ENCODE results near the gene UBE2J2.

UBE2J2 gene

DNA sequence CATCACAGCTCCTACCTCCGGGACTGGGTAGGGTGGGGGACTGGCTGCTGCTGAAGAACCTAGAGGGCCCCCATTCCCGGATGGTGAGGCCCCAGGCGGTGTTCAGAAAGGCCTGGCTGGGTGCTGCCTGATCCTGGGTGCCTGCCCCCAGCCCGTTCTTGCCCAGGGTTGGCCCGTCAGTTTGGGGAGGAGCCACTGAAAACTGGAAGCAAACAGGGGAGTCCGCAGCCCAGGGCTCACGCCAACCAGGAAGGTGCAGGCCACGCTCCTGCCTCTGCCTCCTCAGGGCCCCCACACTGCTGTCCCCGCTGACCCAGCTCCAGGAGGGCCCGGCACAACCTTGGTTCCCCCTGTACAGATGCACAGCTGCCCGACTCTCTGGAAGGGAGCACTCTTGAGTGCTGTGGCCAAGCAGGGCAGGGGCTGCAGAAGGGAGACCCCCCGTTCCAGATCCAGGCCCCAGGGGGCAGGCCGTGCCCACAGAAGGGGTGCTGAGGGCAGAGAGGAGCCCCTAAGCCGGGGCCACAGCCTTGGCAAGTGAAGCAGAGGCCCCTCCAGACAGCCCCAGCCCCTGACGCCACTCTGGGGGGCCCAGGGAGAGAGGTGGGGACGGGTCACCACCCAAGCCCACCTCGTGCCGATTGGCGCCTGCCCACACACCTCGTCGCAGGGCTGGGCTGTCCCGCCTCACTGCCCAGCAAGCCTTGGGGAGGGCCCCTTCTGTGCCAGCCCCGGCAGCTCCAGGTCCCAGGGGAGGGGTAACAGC is 32.6 kb downstream of the UBE2J2 start:
- Histone ChIP-seq H3K4me1 (ENCODE audit: control insufficient read depth, low read length) (peaks cover 4% of the 10 kb centered on the region; the same call in 1 of the 2 replicates), H4K20me1 (ENCODE audit: control insufficient read depth, insufficient read depth, low read depth, low read length) (no peaks in the 10 kb centered on the region), H3K4me3 (ENCODE audit: low read length) (no peak overlapping the region), H3K79me2 (ENCODE audit: control insufficient read depth, low read length) (no peaks in the 10 kb centered on the region), H3K27ac (ENCODE audit: low read depth, low read length) (no peak overlapping the region), H3K4me2 (ENCODE audit: low read length) (no peak overlapping the region), H3K27me3 (ENCODE audit: control insufficient read depth, low read length) (peaks cover 11% of the 10 kb centered on the region), H3K9me3 (ENCODE audit: control insufficient read depth, insufficient read depth, low read length) (no peaks in the 10 kb centered on the region), H3K36me3 (ENCODE audit: control insufficient read depth, low read length) (no peaks in the 10 kb centered on the region), H3K9me2 (replicated peaks; ENCODE audit: control insufficient read depth, low read length) (no peaks in the 10 kb centered on the region), H3F3A (ENCODE audit: control insufficient read depth, insufficient read depth) (no peaks in the 10 kb centered on the region)
- TF ChIP-seq, protein P1, sequence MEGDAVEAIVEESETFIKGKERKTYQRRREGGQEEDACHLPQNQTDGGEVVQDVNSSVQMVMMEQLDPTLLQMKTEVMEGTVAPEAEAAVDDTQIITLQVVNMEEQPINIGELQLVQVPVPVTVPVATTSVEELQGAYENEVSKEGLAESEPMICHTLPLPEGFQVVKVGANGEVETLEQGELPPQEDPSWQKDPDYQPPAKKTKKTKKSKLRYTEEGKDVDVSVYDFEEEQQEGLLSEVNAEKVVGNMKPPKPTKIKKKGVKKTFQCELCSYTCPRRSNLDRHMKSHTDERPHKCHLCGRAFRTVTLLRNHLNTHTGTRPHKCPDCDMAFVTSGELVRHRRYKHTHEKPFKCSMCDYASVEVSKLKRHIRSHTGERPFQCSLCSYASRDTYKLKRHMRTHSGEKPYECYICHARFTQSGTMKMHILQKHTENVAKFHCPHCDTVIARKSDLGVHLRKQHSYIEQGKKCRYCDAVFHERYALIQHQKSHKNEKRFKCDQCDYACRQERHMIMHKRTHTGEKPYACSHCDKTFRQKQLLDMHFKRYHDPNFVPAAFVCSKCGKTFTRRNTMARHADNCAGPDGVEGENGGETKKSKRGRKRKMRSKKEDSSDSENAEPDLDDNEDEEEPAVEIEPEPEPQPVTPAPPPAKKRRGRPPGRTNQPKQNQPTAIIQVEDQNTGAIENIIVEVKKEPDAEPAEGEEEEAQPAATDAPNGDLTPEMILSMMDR (IDR thresholded peaks at IDR 0.05; ENCODE audit: low read depth, low read length, poor library complexity, severe bottlenecking), result no peak
- TF ChIP-seq EZH2phosphoT487 (IDR thresholded peaks at IDR 0.05; ENCODE audit: borderline replicate concordance, low read length), result no peak

DNA sequence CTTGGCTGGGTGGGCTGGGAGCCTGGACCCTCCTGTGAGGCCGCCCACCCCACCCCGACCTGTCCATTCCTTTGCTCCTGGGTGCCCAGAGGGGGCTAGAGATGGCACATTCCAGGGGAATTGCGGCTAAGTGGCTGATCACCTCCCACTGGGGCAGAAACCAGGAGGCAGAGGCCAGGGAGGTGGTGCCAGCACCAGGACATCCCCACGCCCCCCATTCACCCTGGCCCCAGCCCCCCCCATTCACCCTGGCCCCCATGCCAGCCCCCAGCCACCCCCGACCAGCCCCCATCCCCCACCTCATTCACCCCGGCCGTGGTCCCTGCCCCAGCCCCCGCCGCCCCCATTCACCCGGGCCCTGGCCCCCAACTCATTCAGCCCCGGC is 33.3 kb downstream of the UBE2J2 start:
- Histone ChIP-seq H3K79me2 (ENCODE audit: control insufficient read depth, low read length) (peaks cover 3% of the 10 kb centered on the region; the same call in 1 of the 2 replicates), H3K4me1 (ENCODE audit: control insufficient read depth, low read length) (peaks cover 4% of the 10 kb centered on the region; the same call in 1 of the 2 replicates), H3K27ac (ENCODE audit: low read depth, low read length) (no peak overlapping the region), H3K4me3 (ENCODE audit: low read length) (no peak overlapping the region), H3K36me3 (ENCODE audit: control insufficient read depth, low read length) (peaks cover 3% of the 10 kb centered on the region; the same call in 1 of the 2 replicates), H3K4me2 (ENCODE audit: low read length) (no peak overlapping the region), H3K9me2 (replicated peaks; ENCODE audit: control insufficient read depth, low read length) (no peaks in the 10 kb centered on the region), H3K27me3 (ENCODE audit: control insufficient read depth, low read length) (peaks cover 11% of the 10 kb centered on the region), H3K9me3 (ENCODE audit: control insufficient read depth, insufficient read depth, low read length) (no peaks in the 10 kb centered on the region), H3F3A (ENCODE audit: control insufficient read depth, insufficient read depth) (no peaks in the 10 kb centered on the region), H4K20me1 (ENCODE audit: control insufficient read depth, insufficient read depth, low read depth, low read length) (no peaks in the 10 kb centered on the region)
- TF ChIP-seq, protein P1 (IDR thresholded peaks at IDR 0.05; ENCODE audit: low read depth, low read length, poor library complexity, severe bottlenecking), result no peak
- no peak for TF ChIP-seq EZH2phosphoT487 (IDR thresholded peaks at IDR 0.05; ENCODE audit: borderline replicate concordance, low read length)

DNA sequence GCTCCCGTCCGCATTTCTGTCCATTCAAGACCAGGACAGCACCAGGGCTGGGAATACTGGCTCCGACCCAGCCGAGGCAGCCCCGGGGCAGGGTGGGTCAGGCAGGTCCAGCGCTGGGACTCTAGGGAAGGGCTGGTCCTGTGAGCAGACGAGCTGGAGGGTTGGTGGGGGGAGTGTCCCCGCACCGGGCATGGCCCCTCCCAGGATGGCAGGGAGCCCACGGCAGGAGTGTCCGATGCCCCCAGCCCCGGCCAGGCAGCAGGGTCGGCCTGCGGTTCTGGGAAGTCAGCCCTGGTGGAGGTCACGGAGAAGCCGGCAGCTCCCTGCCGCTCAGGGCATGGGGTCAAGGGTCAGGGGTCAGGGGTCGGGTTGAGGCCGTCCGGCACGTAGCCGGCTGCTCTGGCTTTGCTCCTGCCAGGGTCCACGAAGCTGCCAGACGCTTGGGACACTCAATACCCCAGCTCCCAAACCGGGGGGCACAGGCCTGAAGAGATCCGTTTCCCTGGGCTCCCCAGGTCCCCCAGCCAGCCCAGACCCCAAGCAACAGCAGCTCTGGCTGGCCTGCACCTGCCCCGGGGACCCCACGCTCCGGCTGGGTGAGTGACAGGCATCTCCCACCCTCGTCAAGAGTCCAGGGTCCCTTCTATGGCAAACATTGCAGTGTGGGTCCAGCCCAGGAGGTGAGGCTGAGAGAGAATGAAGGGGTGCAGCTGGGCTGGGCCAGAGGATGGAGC is 33.9 kb downstream of the UBE2J2 start:
- H3K27me3 ChIP-seq (ENCODE audit: control insufficient read depth, low read length), result peaks cover 11% of the 10 kb centered on the region
- H3K36me3 ChIP-seq (ENCODE audit: control insufficient read depth, low read length), result peaks cover 4% of the 10 kb centered on the region; the same call in 1 of the 2 replicates
- H3K9me2 ChIP-seq (replicated peaks; ENCODE audit: control insufficient read depth, low read length), result no peaks in the 10 kb centered on the region
- no peak overlapping the region for H3K27ac ChIP-seq (ENCODE audit: low read depth, low read length)
- TF ChIP-seq, protein P1 (IDR thresholded peaks at IDR 0.05; ENCODE audit: low read depth, low read length, poor library complexity, severe bottlenecking), result no peak
- no peak for TF ChIP-seq EZH2phosphoT487 (IDR thresholded peaks at IDR 0.05; ENCODE audit: borderline replicate concordance, low read length)
- H3K79me2 ChIP-seq (ENCODE audit: control insufficient read depth, low read length), result peaks cover 8% of the 10 kb centered on the region; the same call in 1 of the 2 replicates
- no peaks in the 10 kb centered on the region for H3F3A ChIP-seq (ENCODE audit: control insufficient read depth, insufficient read depth)
- no peaks in the 10 kb centered on the region for H3K9me3 ChIP-seq (ENCODE audit: control insufficient read depth, insufficient read depth, low read length)
- no peaks in the 10 kb centered on the region for H4K20me1 ChIP-seq (ENCODE audit: control insufficient read depth, insufficient read depth, low read depth, low read length)
- no peak overlapping the region for H3K4me3 ChIP-seq (ENCODE audit: low read length)
- H3K4me1 ChIP-seq (ENCODE audit: control insufficient read depth, low read length), result peaks cover 4% of the 10 kb centered on the region; the same call in 1 of the 2 replicates
- no peak overlapping the region for H3K4me2 ChIP-seq (ENCODE audit: low read length)
